ENCODE measurements around the gene NYNRIN.
"Not testable (repeated sequence)": the region's sequence is repeated elsewhere in the genome, so short reads cannot be mapped to it uniquely, and the experiment has no call there.

NYNRIN gene

GRCh38 chr14:24369907-24370687, 28.7 kb upstream of the NYNRIN start:
- no peak for DNase-seq (ENCODE audit: low read depth)

DNA sequence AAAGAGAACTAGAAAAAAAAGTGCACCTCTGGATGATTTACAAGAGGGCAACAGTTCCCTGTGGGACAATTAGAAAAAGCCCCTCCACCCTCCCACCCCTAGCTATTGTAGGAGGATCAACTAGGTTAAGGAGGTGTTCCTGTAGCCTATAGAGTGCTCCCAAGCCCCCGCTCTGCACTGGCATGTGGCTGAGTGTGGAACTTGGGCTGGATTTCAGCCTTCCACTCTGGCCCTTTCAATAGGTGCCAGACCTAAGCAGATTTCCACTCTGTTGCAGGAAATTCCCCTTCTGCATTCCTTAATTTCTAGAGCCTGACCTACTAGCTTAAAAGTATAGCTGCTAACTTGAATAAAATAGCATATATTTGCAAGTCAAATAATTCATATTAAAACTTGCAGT, 28.1 kb upstream of the NYNRIN start:
- DNase-seq (ENCODE audit: low read depth): no peak

- not testable (repeated sequence) for DNase-seq (ENCODE audit: low read depth)
These were observed 27.2 kb upstream of the NYNRIN start for GRCh38 chr14:24371605-24372004.

- no peak for DNase-seq (ENCODE audit: low read depth)
These were observed 25.9 kb upstream of the NYNRIN start for GRCh38 chr14:24372701-24373416.

- no peak for DNase-seq (ENCODE audit: low read depth)
These were observed 22.2 kb upstream of the NYNRIN start for GRCh38 chr14:24376448-24377070.

DNA sequence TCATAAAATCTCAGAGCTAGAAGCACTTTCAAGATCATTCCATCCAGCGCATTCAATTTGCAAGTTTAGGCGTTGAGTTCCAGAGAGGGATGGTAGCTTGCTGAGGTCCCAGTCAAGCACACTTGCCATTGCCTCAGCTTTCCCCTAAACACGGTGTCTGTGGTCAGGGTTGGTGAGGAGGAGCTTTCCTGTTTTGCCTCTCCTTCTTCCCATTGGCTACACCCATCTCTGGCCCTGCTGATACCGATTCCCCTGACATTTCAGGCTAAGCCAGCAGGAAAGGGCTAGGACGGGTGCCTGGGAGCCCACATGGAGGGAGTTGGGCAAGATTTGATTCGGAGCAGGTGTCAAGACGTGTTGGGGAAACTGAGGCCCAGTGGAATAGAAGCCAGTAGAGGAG, 21.7 kb upstream of the NYNRIN start:
- DNase-seq (ENCODE audit: low read depth): no peak

DNA sequence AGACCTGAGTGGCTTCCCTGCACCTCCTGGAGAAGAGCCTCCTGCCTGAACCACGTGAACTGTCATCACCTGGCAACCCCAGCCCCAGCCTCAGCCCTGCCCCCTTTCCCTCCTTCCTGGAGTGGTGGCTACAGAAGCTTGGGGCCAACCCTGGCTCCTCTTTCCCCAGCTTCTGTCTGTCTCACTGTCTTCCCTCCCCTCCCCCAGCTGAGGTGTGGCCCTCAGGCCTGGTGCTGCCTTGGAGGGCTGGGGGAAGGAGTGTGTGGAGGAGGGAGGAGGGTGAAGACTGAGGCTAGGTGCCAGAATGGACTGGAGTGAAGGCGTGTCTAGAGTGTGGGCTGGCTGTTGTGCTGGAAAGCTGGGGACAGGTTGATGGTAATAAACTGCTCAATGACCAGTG, 21.1 kb upstream of the NYNRIN start:
- DNase-seq (ENCODE audit: low read depth): no peak

DNA sequence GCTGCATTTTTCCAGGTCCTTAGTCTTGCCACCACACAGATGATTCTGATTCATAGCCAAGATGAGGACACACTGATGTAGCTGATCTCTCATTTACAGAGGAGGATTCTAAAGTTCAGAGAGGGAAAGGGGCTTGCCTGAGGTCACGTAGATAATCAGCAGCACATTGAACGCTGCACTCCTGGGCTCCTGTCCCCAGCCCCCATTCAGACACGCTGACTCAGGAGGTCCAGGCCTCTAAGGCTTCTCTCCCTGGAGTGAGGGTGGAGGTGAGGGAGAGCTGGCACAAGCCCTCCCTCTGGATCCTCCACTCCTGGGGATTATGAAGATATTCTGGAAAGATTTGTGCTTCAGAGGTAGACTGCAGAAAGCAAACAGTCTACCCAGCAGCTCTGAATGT, 20.5 kb upstream of the NYNRIN start:
- no peak for DNase-seq (ENCODE audit: low read depth)

DNA sequence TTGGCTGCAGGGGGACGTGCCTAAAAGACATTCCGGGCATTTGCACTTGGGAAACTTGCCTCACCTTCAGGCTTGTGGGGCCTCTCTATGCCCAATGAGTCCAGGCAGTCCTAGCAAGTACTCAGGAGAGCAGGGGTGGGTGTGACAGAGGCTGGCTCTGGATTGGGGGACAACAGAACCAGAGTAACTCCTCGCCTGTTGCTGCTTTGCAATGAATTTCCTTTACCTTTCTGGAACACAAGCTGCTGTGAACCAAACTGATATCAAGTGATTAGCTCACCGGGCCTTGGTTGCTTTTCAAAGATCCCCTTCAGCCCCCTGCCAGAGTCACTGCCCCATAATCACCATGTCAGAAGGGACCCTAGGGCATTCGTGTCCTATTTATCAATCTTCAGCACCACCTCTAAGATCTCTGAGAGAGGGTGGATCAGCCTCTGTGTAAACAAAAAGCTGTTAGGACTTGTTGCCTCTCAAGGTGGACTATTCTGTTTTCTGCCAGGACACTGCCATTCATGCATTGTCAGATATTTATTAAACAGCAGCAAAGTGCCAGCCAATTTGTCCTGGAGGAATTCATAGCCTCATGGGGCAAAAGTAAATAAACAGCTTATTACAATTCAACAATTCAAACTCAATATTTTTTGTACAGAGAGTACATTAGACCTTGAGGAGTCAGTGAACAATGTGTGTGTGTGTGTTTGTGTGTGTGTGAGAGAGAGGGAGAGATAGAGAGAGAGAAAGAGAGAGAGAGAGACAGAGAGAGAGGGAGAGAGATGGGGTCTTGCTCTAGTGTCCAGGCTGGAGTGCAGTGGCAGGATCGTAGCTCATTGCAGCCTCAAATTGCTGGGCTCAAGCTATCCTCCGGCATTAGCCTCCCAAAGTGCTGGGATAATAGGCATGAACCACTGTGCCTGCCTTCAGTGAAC, 19.6 kb upstream of the NYNRIN start:
- DNase-seq (ENCODE audit: low read depth): no peak

DNA sequence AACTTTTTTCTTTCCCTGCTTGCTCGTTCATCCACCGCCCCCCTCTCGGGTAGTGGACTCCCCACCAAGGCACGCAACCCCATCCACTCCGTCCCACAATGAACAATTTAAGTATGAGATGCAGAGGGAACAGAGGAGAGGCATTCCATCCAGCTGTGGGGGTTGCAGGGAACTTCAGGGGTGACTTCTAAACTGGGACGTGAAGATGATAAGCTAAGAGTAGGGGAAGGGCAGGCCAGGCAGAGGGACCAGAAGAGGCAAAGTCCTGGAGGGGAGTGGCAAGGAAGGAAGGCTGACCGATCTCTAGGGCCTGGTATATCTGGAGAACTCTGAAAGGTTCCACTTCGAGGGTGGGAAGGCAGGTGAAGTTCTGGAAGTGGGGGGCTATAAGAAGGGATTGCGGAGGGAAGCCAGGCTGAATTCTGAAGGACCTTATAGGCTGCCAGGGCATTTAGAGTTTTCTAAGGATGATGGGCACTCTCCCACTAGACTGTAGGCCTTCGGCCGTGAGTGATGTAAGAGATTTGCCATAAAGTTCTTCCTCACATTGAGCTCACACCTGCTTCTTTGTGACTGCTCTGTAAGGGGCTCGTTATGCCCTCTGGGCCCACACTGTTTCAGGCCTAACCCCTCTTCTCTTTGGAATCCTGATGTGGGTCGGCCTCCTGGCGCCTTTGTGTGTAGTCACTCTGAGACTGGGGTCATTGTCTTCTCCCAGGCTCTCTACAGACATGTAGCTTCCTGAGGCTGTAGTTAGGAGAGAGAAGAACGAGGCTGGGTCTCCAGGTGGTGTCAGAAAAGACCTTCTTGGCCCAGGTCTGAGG, 18.7 kb upstream of the NYNRIN start:
- DNase-seq (ENCODE audit: low read depth): no peak

GRCh38 chr14:24381363-24382063, 17.3 kb upstream of the NYNRIN start:
- no peak for DNase-seq (ENCODE audit: low read depth)

DNA sequence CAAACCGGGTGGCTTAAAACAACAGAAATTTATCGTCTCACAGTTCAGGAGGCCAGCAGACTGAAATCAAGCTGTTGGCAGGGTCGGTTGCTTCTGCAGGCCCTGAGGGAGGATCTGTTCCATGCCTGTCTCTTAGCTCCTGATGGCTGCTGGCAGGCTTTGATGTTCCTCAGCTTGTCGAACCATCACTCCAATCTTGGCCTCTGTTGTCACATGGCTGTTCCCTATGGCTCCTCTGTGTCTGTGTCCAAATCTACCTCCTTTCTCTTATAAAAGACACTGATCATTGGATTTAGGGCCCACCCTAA, 16.8 kb upstream of the NYNRIN start:
- DNase-seq (ENCODE audit: low read depth): no peak

- DNase-seq (ENCODE audit: low read depth): no peak
These were observed 14.6 kb upstream of the NYNRIN start for GRCh38 chr14:24384169-24384568.

DNA sequence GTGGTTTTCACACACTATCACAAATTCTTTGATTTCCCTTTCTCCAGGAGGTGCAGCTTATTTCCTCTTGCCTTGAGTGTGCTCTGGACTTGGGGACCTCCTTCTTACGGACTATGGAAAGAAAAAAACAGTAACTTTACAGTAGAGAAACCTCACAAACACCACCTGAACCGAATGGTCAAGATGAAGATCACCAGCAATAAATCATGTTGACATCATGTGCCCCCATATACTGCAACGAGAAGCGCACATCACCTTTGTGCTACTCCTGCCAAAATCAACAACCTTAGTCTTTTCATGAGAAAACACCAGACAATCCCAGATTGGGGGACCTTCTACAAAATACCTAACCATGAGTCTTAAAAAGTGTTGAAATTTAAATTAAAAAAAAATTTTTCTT, 13.3 kb upstream of the NYNRIN start:
- DNase-seq (ENCODE audit: low read depth): no peak

- DNase-seq (ENCODE audit: low read depth): no peak
These were observed 11.8 kb upstream of the NYNRIN start for GRCh38 chr14:24387009-24387345.

GRCh38 chr14:24387579-24387978, 11.2 kb upstream of the NYNRIN start:
- not testable (repeated sequence) for DNase-seq (ENCODE audit: low read depth)

DNA sequence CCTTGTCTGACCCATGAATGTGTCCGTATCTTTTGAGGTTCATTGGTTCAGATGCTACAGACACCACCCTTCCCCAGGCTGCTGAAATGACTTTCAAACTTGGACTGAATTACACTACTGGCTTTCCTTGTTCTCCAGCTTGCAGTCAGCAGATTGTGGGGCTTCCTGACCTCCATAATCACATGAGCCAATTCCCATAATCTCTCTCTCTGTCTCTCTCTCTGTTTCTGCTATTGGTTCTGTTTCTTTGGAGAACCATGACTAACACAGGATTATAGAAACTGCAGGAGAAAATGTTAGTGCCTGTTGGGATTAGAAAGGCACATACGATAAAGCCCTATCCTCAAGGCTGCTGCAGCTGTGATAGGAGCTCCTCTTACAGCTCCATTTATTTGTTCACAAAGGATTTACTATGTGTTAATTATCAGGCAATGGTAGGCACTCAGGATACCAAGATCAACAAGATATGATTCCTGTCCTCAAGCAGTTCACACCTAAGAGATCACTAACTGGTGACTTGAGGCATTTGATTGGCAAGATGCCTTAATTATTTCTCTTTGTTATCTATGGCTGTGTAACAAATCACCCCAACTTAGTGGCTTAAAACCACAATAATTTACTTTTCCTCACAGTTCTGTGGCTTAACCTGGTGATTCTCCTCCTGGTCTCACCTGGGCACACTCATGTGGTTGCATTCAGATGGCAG, 10.2 kb upstream of the NYNRIN start:
- no peak for DNase-seq (ENCODE audit: low read depth)

DNA sequence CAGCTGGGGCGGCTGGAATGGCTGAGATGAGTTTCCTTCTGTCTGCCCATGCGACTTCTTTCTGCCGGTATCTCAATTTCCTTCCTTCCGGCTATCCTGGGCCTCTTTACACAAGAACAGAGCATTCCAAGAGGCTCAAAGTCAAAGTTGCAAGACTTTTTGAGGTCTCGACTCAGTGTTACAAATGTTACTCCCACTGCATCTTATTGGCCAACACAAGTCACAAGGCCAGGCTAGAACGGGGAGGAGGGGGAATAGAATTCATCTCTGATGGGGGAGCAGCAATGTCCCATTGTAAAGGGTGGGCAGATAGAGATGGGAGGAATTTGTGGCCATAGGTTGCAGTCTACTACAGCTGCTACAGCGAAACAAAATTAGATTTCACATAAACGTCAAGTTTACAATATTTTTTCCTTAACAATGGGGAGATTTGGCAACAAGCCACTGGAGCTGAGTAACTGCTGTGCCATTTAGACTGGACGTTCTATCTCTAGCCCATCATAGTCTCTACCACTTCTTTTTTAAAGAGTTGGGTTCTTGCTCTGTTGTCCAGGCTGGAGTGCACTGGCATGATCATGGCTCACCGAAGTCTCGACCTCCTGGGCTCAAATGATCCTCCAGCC, 9.5 kb upstream of the NYNRIN start:
- no peak for DNase-seq (ENCODE audit: low read depth)

- DNase-seq (ENCODE audit: low read depth): no peak
These were observed 7.9 kb upstream of the NYNRIN start for GRCh38 chr14:24390701-24391468.
